GM23338 (cell line): ENCODE results near the gene SLC6A7. TPM values are rescaled to one million over a fixed set of nuclear protein-coding genes. Genes with fewer than 3 reads are reported as not detected.

Experiments
- ATAC-seq: fragments of 200-7000 bp; cut with Tn5 transposase; 3 replicates; pipeline ENCODE4 v1.9.1; 2020
- DNase-seq: peaks from one replicate; pipeline ENCODE4 v3.0.0-alpha.2; 2015; ENCODE audit warnings: low spot score
- H2AFZ ChIP-seq: fragments of 200-600 bp; sonication (generic); 2 replicates; pipeline ENCODE4 v1.8.0; 2016; ENCODE audit warnings: antibody characterized with exemption, mild to moderate bottlenecking, moderate library complexity
- H3F3A ChIP-seq: fragments of 200-600 bp; sonication (generic); replicated peaks from 2 replicates; pipeline ENCODE4 v1.8.0; 2017; ENCODE audit warnings: antibody characterized with exemption, mixed run types, low read depth
- H3K27ac ChIP-seq: fragments of 200-600 bp; sonication (generic); 2 replicates; pipeline ENCODE4 v1.6.1; 2016; ENCODE audit warnings: low read depth
- H3K27me3 ChIP-seq: fragments of 200-600 bp; sonication (generic); 2 replicates; pipeline ENCODE4 v1.8.0; 2016; ENCODE audit warnings: mild to moderate bottlenecking, mixed run types, moderate library complexity; ENCODE audit not compliant: insufficient read depth
- H3K36me3 ChIP-seq: fragments of 200-600 bp; sonication (generic); 2 replicates; pipeline ENCODE4 v1.8.0; 2016; ENCODE audit warnings: mild to moderate bottlenecking; ENCODE audit not compliant: insufficient read depth
- H3K4me1 ChIP-seq: fragments of 200-600 bp; sonication (generic); 2 replicates; pipeline ENCODE4 v1.8.0; 2016; ENCODE audit warnings: mild to moderate bottlenecking, moderate library complexity; ENCODE audit not compliant: insufficient read depth
- H3K4me2 ChIP-seq: fragments of 200-600 bp; sonication (generic); 2 replicates; pipeline ENCODE4 v1.7.1; 2017; ENCODE audit warnings: mixed run types
- H3K4me3 ChIP-seq: fragments of 200-600 bp; sonication (generic); 2 replicates; pipeline ENCODE4 v1.6.1; 2016; ENCODE audit warnings: mixed run types
- H3K79me2 ChIP-seq: fragments of 200-600 bp; sonication (generic); replicated peaks from 2 replicates; pipeline ENCODE4 v1.8.0; 2017; ENCODE audit warnings: mild to moderate bottlenecking; ENCODE audit not compliant: insufficient read depth
- H3K9me2 ChIP-seq: fragments of 200-600 bp; sonication (generic); 2 replicates; pipeline ENCODE4 v1.8.0; 2017; ENCODE audit not compliant: insufficient read depth
- H4K20me1 ChIP-seq: fragments of 200-600 bp; sonication (generic); replicated peaks from 2 replicates; pipeline ENCODE4 v1.8.0; 2017; ENCODE audit warnings: mild to moderate bottlenecking; ENCODE audit not compliant: insufficient read depth
- H3K27ac Mint-ChIP-seq: 2 replicates; pipeline ENCODE4 v1.8.0; 2020; ENCODE audit warnings: inconsistent platforms, mild to moderate bottlenecking, moderate library complexity, mixed read lengths
- H3K27me3 Mint-ChIP-seq: 3 replicates; pipeline ENCODE4 v1.8.0; 2022; ENCODE audit warnings: low read depth, mild to moderate bottlenecking, moderate library complexity, mixed read lengths, inconsistent platforms; ENCODE audit not compliant: insufficient read depth, poor library complexity
- H3K36me3 Mint-ChIP-seq: 3 replicates; pipeline ENCODE4 v1.8.0; 2021; ENCODE audit warnings: low read depth, mild to moderate bottlenecking, inconsistent platforms, moderate library complexity, mixed read lengths
- H3K4me1 Mint-ChIP-seq: 3 replicates; pipeline ENCODE4 v1.8.0; 2020; ENCODE audit warnings: mild to moderate bottlenecking, inconsistent platforms, mixed read lengths
- H3K4me3 Mint-ChIP-seq: 3 replicates; pipeline ENCODE4 v1.8.0; 2021; ENCODE audit warnings: moderate library complexity, mild to moderate bottlenecking, inconsistent platforms, mixed read lengths
- H3K9me3 Mint-ChIP-seq: 3 replicates; pipeline ENCODE4 v1.8.0; 2020; ENCODE audit warnings: moderate library complexity, mild to moderate bottlenecking, inconsistent platforms, mixed read lengths
- CREB1 ChIP-seq: fragments of 250-450 bp; sonication (Bioruptor Pico); IDR thresholded peaks from 2 replicates; pipeline ENCODE4 v1.5.0; 2020; ENCODE audit warnings: low read depth, mild to moderate bottlenecking, moderate library complexity
- CTCF ChIP-seq, 2 experiments: fragments of 200-600 bp in 1 of 2; sonication (generic) in 1 of 2; conservative IDR thresholded peaks; 2 replicates each; pipeline versions ENCODE4 v1.5.1 to v1.6.1; 2016 to 2017; ENCODE audit warnings: antibody characterized with exemption in 2 of 2, low read depth in 2 of 2, mild to moderate bottlenecking in 2 of 2, moderate library complexity in 1 of 2
- EZH2 ChIP-seq: fragments of 200-600 bp; sonication (generic); IDR thresholded peaks from one replicate; pipeline ENCODE4 v1.8.0; 2017; ENCODE audit warnings: antibody characterized with exemption, mild to moderate bottlenecking, low read depth; ENCODE audit not compliant: unreplicated experiment
- JUNB ChIP-seq: IDR thresholded peaks from one replicate; pipeline ENCODE4 v1.6.1; 2016; ENCODE audit warnings: antibody characterized with exemption; ENCODE audit not compliant: unreplicated experiment
- POLR2AphosphoS5 ChIP-seq: IDR thresholded peaks from 2 replicates; pipeline ENCODE4 v1.6.1; 2016; ENCODE audit warnings: antibody characterized with exemption, low read depth
- polyA plus RNA-seq: library from polyadenylated mRNA; unstranded; fragments of >200 nt; fragmentation: Nextera tagmentation; extraction: Ambion mirVana; gene quantifications from 2 replicates; pipeline ENCODE4 v1.2.1, GENCODE V29; 2016
- total RNA-seq: library from RNA; depleted of rRNA; stranded (reverse); fragments of >200 nt; shearing (Covaris generic); gene quantifications from 2 replicates; pipeline ENCODE4 v1.2.3, GENCODE V29; 2014
- TF ChIP-seq, protein P1 (sequence below): fragments of 250-450 bp; sonication (Bioruptor Pico); IDR thresholded peaks from 2 replicates; pipeline ENCODE4 v1.5.0; 2020; ENCODE audit warnings: mild to moderate bottlenecking, moderate library complexity
- TF ChIP-seq, protein P2 (sequence below): IDR thresholded peaks from 2 replicates; pipeline ENCODE4 v1.6.1; 2016; ENCODE audit warnings: antibody characterized with exemption

The SLC6A7 gene
- total and polyA plus RNA-seq, 2 experiments from 2014 or later: not detected

GRCh38 chr5:150217873-150218692 lies 28.2 kb downstream of the SLC6A7 start (continued):
- TF ChIP-seq, protein P1, sequence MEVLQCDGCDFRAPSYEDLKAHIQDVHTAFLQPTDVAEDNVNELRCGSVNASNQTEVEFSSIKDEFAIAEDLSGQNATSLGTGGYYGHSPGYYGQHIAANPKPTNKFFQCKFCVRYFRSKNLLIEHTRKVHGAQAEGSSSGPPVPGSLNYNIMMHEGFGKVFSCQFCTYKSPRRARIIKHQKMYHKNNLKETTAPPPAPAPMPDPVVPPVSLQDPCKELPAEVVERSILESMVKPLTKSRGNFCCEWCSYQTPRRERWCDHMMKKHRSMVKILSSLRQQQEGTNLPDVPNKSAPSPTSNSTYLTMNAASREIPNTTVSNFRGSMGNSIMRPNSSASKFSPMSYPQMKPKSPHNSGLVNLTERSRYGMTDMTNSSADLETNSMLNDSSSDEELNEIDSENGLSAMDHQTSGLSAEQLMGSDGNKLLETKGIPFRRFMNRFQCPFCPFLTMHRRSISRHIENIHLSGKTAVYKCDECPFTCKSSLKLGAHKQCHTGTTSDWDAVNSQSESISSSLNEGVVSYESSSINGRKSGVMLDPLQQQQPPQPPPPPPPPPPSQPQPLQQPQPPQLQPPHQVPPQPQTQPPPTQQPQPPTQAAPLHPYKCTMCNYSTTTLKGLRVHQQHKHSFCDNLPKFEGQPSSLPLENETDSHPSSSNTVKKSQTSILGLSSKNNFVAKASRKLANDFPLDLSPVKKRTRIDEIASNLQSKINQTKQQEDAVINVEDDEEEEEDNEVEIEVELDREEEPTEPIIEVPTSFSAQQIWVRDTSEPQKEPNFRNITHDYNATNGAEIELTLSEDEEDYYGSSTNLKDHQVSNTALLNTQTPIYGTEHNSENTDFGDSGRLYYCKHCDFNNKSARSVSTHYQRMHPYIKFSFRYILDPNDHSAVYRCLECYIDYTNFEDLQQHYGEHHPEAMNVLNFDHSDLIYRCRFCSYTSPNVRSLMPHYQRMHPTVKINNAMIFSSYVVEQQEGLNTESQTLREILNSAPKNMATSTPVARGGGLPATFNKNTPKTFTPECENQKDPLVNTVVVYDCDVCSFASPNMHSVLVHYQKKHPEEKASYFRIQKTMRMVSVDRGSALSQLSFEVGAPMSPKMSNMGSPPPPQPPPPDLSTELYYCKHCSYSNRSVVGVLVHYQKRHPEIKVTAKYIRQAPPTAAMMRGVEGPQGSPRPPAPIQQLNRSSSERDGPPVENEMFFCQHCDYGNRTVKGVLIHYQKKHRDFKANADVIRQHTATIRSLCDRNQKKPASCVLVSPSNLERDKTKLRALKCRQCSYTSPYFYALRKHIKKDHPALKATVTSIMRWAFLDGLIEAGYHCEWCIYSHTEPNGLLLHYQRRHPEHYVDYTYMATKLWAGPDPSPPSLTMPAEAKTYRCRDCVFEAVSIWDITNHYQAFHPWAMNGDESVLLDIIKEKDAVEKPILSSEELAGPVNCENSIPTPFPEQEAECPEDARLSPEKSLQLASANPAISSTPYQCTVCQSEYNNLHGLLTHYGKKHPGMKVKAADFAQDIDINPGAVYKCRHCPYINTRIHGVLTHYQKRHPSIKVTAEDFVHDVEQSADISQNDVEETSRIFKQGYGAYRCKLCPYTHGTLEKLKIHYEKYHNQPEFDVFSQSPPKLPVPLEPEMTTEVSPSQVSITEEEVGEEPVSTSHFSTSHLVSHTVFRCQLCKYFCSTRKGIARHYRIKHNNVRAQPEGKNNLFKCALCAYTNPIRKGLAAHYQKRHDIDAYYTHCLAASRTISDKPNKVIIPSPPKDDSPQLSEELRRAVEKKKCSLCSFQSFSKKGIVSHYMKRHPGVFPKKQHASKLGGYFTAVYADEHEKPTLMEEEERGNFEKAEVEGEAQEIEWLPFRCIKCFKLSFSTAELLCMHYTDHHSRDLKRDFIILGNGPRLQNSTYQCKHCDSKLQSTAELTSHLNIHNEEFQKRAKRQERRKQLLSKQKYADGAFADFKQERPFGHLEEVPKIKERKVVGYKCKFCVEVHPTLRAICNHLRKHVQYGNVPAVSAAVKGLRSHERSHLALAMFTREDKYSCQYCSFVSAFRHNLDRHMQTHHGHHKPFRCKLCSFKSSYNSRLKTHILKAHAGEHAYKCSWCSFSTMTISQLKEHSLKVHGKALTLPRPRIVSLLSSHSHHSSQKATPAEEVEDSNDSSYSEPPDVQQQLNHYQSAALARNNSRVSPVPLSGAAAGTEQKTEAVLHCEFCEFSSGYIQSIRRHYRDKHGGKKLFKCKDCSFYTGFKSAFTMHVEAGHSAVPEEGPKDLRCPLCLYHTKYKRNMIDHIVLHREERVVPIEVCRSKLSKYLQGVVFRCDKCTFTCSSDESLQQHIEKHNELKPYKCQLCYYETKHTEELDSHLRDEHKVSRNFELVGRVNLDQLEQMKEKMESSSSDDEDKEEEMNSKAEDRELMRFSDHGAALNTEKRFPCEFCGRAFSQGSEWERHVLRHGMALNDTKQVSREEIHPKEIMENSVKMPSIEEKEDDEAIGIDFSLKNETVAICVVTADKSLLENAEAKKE (CRISPR knock-in tag): no peak
- no peak for TF ChIP-seq EZH2

DNA sequence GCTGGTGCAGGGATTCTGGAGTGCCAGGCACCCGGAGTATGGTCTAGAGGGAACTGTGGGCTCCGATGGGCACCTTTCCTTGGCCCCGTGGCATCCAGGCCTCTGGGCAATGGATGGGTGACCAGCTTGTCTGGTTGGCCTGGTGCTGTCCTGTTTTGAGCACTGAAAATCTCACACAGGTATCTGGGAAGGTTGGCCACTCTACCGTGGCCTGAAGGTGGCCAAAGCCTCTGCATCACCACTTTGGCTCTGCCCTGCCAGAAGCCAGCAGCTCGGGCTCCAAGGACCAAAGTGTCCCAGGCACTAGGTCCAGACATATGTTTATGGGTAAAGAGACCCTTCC lies 28.8 kb downstream of the SLC6A7 start:
- H3K9me2 ChIP-seq: no peaks in the 10 kb centered on the region
- no peaks in the 10 kb centered on the region for H3K27me3 ChIP-seq
- H3K4me3 ChIP-seq: no peak overlapping the region
- no peak overlapping the region for H3K4me2 ChIP-seq
- H3K36me3 Mint-ChIP-seq: no peaks in the 10 kb centered on the region
- no peaks in the 10 kb centered on the region for H3F3A ChIP-seq
- H3K27ac ChIP-seq: no peak overlapping the region
- no peaks in the 10 kb centered on the region for H3K79me2 ChIP-seq
- no peaks in the 10 kb centered on the region for H3K9me3 Mint-ChIP-seq
- peaks cover 9% of the 10 kb centered on the region for H3K4me1 Mint-ChIP-seq
- H2AFZ ChIP-seq: no peak overlapping the region
- ATAC-seq (no peak), DNase-seq (no peak)
- H3K4me3 Mint-ChIP-seq: no peak overlapping the region
- TF ChIP-seq EZH2 (no peak), JUNB (no peak), POLR2AphosphoS5 (no peak), CTCF (conservative IDR thresholded peaks at IDR 0.05; ENCODE audit: low read depth in 2 of 2) (no peak), CREB1 (CRISPR knock-in tag) (no peak)
- TF ChIP-seq, protein P2, sequence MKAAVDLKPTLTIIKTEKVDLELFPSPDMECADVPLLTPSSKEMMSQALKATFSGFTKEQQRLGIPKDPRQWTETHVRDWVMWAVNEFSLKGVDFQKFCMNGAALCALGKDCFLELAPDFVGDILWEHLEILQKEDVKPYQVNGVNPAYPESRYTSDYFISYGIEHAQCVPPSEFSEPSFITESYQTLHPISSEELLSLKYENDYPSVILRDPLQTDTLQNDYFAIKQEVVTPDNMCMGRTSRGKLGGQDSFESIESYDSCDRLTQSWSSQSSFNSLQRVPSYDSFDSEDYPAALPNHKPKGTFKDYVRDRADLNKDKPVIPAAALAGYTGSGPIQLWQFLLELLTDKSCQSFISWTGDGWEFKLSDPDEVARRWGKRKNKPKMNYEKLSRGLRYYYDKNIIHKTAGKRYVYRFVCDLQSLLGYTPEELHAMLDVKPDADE: no peak
- H3K27ac Mint-ChIP-seq: no peak overlapping the region
- no peaks in the 10 kb centered on the region; the same call in 1 of the 2 replicates for H3K4me1 ChIP-seq
- H3K27me3 Mint-ChIP-seq: peaks cover 16% of the 10 kb centered on the region
- no peaks in the 10 kb centered on the region for H3K36me3 ChIP-seq
- H4K20me1 ChIP-seq: no peaks in the 10 kb centered on the region
